Measurements from ENCODE around the gene FAM120A.

Gene FAM120A

DNA sequence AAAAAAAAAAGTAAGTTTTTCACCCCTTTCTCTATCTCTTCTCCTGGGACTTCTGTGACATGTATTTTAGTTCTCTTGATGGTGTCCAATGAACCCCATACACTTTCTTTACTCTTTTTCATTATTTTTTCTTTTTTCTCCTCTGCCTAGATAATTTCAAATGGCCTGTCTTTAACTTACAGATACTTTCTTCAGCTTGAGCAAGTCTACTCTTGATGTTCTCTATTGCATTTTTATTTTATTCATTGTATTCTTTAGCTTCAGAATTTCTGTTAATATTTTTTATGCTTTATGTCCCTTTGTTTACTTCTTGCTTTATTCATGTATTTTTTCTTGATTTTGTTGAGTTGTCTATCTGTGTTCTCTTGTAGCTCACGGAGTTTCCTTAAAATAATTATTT, 32.5 kb upstream of the FAM120A start:
- H3K4me1 ChIP-seq (ENCODE audit: insufficient read depth, low read length, poor library complexity, severe bottlenecking) = no peaks in the 10 kb centered on the region
- peaks cover 11% of the 10 kb centered on the region; the same call in 1 of the 2 replicates for H3K9me3 ChIP-seq (ENCODE audit: insufficient read depth, low read depth, low read length)
- no peak overlapping the region for H3K4me2 ChIP-seq (ENCODE audit: low read depth, low read length, poor library complexity, severe bottlenecking)
- no peak overlapping the region for H2AFZ ChIP-seq (ENCODE audit: low read length)
- no peaks in the 10 kb centered on the region for H3K36me3 ChIP-seq (ENCODE audit: insufficient read depth, low read length)
- no peaks in the 10 kb centered on the region for H3K27me3 ChIP-seq (ENCODE audit: insufficient read depth, low read length, poor library complexity, severe bottlenecking)
- H3K9ac ChIP-seq (ENCODE audit: low read depth, low read length, poor library complexity, severe bottlenecking) = no peak overlapping the region
- H3K79me2 ChIP-seq (ENCODE audit: insufficient read depth, low read length) = no peaks in the 10 kb centered on the region
- no peaks in the 10 kb centered on the region for H3K9me2 ChIP-seq (replicated peaks; ENCODE audit: low read depth, low read length)
- TF ChIP-seq EZH2phosphoT487 (IDR thresholded peaks at IDR 0.05; ENCODE audit: borderline replicate concordance) (no peak), CTCF (conservative IDR thresholded peaks at IDR 0.05; ENCODE audit: low read length) (no peak)
- no peaks in the 10 kb centered on the region for H4K20me1 ChIP-seq (ENCODE audit: insufficient read depth, low read length, poor library complexity, severe bottlenecking)
- no peaks in the 10 kb centered on the region for H3F3A ChIP-seq (ENCODE audit: low read depth)
- no peak overlapping the region for H3K4me3 ChIP-seq (ENCODE audit: low read length, poor library complexity, severe bottlenecking)

- no peaks in the 10 kb centered on the region for H3F3A ChIP-seq (ENCODE audit: low read depth)
- no peaks in the 10 kb centered on the region for H3K36me3 ChIP-seq (ENCODE audit: insufficient read depth, low read length)
- no peaks in the 10 kb centered on the region for H3K4me1 ChIP-seq (ENCODE audit: insufficient read depth, low read length, poor library complexity, severe bottlenecking)
- H3K4me2 ChIP-seq (ENCODE audit: low read depth, low read length, poor library complexity, severe bottlenecking) = no peak overlapping the region
- H3K4me3 ChIP-seq (ENCODE audit: low read length, poor library complexity, severe bottlenecking) = no peak overlapping the region
- H3K9me3 ChIP-seq (ENCODE audit: insufficient read depth, low read depth, low read length) = peaks cover 5% of the 10 kb centered on the region; the same call in 1 of the 2 replicates
- no peaks in the 10 kb centered on the region for H3K27me3 ChIP-seq (ENCODE audit: insufficient read depth, low read length, poor library complexity, severe bottlenecking)
- H3K79me2 ChIP-seq (ENCODE audit: insufficient read depth, low read length) = no peaks in the 10 kb centered on the region
- H3K9ac ChIP-seq (ENCODE audit: low read depth, low read length, poor library complexity, severe bottlenecking) = no peak overlapping the region
- TF ChIP-seq EZH2phosphoT487 (IDR thresholded peaks at IDR 0.05; ENCODE audit: borderline replicate concordance) (no peak), CTCF (conservative IDR thresholded peaks at IDR 0.05; ENCODE audit: low read length) (no peak)
- H3K9me2 ChIP-seq (replicated peaks; ENCODE audit: low read depth, low read length) = no peaks in the 10 kb centered on the region
- H2AFZ ChIP-seq (ENCODE audit: low read length) = no peak overlapping the region
- no peaks in the 10 kb centered on the region for H4K20me1 ChIP-seq (ENCODE audit: insufficient read depth, low read length, poor library complexity, severe bottlenecking)
Measured at GRCh38 chr9:93422977-93423616, 28.4 kb upstream of the FAM120A start.

GRCh38 chr9:93427655-93428379, 23.7 kb upstream of the FAM120A start:
- no peak overlapping the region for H3K9ac ChIP-seq (ENCODE audit: low read depth, low read length, poor library complexity, severe bottlenecking)
- H3F3A ChIP-seq (ENCODE audit: low read depth) = no peaks in the 10 kb centered on the region
- H2AFZ ChIP-seq (ENCODE audit: low read length) = no peak overlapping the region
- no peak overlapping the region for H3K4me3 ChIP-seq (ENCODE audit: low read length, poor library complexity, severe bottlenecking)
- no peaks in the 10 kb centered on the region for H3K79me2 ChIP-seq (ENCODE audit: insufficient read depth, low read length)
- H4K20me1 ChIP-seq (ENCODE audit: insufficient read depth, low read length, poor library complexity, severe bottlenecking) = no peaks in the 10 kb centered on the region
- no peaks in the 10 kb centered on the region for H3K4me1 ChIP-seq (ENCODE audit: insufficient read depth, low read length, poor library complexity, severe bottlenecking)
- no peak overlapping the region for H3K4me2 ChIP-seq (ENCODE audit: low read depth, low read length, poor library complexity, severe bottlenecking)
- H3K9me2 ChIP-seq (replicated peaks; ENCODE audit: low read depth, low read length) = no peaks in the 10 kb centered on the region
- TF ChIP-seq CTCF (conservative IDR thresholded peaks at IDR 0.05; ENCODE audit: low read length) = peak; percentile 49
- TF ChIP-seq EZH2phosphoT487 (IDR thresholded peaks at IDR 0.05; ENCODE audit: borderline replicate concordance) = no peak
- H3K36me3 ChIP-seq (ENCODE audit: insufficient read depth, low read length) = no peaks in the 10 kb centered on the region
- H3K27me3 ChIP-seq (ENCODE audit: insufficient read depth, low read length, poor library complexity, severe bottlenecking) = no peaks in the 10 kb centered on the region
- no peaks in the 10 kb centered on the region for H3K9me3 ChIP-seq (ENCODE audit: insufficient read depth, low read depth, low read length)
